GM18909 (cell line): ENCODE measurements around the gene LRCH1.

Experiments used
- ATAC-seq: cut with Tn5 transposase; IDR thresholded peaks from one replicate; pipeline ENCODE4 v1.9.1; 2021; ENCODE audit warnings: mild to moderate bottlenecking; ENCODE audit not compliant: unreplicated experiment, poor library complexity

LRCH1 gene

GRCh38 chr13:46629811-46630413 is 76.9 kb downstream of the LRCH1 start:
- ATAC-seq: no peak

GRCh38 chr13:46630431-46631178 is 77.6 kb downstream of the LRCH1 start:
- ATAC-seq: no peak

GRCh38 chr13:46631179-46631542 is 78.2 kb downstream of the LRCH1 start:
- ATAC-seq: no peak

GRCh38 chr13:46632176-46632575 is 79.2 kb downstream of the LRCH1 start:
- ATAC-seq: no peak

- ATAC-seq: no peak
These were observed 80.4 kb downstream of the LRCH1 start for GRCh38 chr13:46633416-46633815.

GRCh38 chr13:46636451-46636850 is 83.5 kb downstream of the LRCH1 start:
- ATAC-seq: no peak

GRCh38 chr13:46637213-46637612 is 84.2 kb downstream of the LRCH1 start:
- no peak for ATAC-seq

- ATAC-seq: no peak
These were observed 85.3 kb downstream of the LRCH1 start for GRCh38 chr13:46638262-46638661.

- peak; percentile 95 for ATAC-seq
These were observed 86.3 kb downstream of the LRCH1 start for GRCh38 chr13:46639033-46639981.

GRCh38 chr13:46640843-46641242 is 87.9 kb downstream of the LRCH1 start:
- ATAC-seq: no peak

- no peak for ATAC-seq
These were observed 88.5 kb downstream of the LRCH1 start for GRCh38 chr13:46641274-46642081.

GRCh38 chr13:46642254-46642653 is 89.3 kb downstream of the LRCH1 start:
- no peak for ATAC-seq

- ATAC-seq: no peak
These were observed 90.3 kb downstream of the LRCH1 start for GRCh38 chr13:46643165-46643777.

GRCh38 chr13:46644816-46645215 is 91.8 kb downstream of the LRCH1 start:
- no peak for ATAC-seq

- ATAC-seq: no peak
These were observed 94.6 kb downstream of the LRCH1 start for GRCh38 chr13:46647512-46648065.

- ATAC-seq: peak; percentile 89
These were observed 95.2 kb downstream of the LRCH1 start for GRCh38 chr13:46648166-46648607.

GRCh38 chr13:46649816-46650215 is 96.8 kb downstream of the LRCH1 start:
- ATAC-seq: no peak

GRCh38 chr13:46654951-46655350 is 102.0 kb downstream of the LRCH1 start:
- no peak for ATAC-seq

GRCh38 chr13:46655377-46656180 is 102.6 kb downstream of the LRCH1 start:
- ATAC-seq: no peak
